Measurements from ENCODE around the gene CD83.

CD83 gene

DNA sequence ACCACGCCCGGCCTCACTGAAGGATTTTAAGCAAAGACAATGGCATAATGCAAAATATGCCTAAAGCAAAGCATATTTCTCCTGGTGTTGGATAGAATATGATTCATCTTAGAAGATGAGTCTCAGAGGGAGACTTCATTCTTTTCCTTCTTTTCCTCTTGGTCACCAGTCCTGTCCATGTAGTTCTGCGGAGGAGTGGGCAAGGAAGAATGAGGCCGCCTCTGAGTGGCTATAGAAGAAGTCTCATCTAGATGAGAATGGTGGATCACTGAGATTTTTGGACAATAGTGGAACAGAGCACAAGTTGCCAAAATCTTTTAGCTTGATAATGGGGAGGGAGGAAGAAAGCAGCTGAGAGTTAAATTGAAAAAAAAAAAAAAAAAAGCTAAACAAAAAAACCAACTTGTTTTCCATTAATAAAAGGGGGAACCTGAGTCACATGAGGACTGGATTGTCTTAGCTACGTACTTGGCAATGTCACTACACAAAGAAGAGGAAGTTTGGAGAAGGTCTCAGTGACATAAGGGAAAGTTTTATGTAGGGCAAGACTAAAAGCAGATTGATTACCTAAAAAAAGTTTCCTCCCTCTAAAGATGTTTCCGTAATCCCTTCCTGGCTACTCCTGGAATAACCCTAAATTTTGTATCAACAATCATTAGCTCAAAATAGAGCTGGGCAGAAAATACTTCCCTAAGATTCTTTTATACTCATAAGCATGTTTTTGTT, 6.0 kb downstream of the CD83 start:
- no peak for DNase-seq (ENCODE audit: low spot score)

DNA sequence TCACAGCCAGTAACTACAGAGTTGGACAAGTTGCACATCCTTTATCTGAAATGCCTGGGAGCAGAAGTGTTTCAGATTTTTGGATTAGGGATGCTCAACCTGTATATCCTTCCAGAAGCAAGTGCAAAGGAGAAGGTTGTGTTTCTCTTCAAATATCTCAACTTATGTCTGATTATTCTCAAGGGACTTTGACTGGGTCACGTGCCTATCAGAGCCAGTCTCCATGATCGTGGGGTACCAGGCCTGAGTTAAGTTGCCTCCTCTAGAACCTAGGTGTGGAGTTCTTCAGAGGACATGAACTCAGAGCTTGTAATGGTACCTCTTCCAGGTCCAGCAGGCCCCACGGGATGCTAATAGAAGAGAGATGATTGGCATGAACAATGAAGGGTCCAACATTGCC, 7.8 kb downstream of the CD83 start:
- DNase-seq (ENCODE audit: low spot score) = no peak

- DNase-seq (ENCODE audit: low spot score) = no peak
Observed at GRCh38 chr6:14126191-14126590, 8.6 kb downstream of the CD83 start.

- no peak for DNase-seq (ENCODE audit: low spot score)
Observed at GRCh38 chr6:14127611-14128010, 10.0 kb downstream of the CD83 start.

GRCh38 chr6:14128012-14128411, 10.4 kb downstream of the CD83 start:
- DNase-seq (ENCODE audit: low spot score) = no peak

GRCh38 chr6:14128746-14129145, 11.2 kb downstream of the CD83 start:
- no peak for DNase-seq (ENCODE audit: low spot score)

DNA sequence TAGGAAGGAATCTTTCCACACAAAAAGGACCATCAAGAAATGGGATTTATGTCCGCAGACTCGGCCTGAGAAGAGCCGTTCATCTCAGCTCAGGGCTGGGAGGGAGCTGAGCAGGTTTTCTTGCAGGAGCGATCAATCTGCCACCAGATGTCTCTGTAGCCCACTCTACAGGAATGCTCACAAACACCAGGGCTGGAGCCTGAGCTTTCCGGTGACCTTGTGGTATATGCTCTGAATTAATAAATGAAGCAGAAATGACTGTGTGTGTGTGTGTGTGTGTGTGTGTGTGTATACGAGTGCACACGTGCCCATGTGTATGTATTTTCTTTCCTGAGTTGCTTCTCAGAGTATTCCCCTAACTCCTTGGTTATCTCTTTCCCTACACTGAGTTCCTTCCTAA, 12.0 kb downstream of the CD83 start:
- peak; percentile 55 for DNase-seq (ENCODE audit: low spot score)

DNA sequence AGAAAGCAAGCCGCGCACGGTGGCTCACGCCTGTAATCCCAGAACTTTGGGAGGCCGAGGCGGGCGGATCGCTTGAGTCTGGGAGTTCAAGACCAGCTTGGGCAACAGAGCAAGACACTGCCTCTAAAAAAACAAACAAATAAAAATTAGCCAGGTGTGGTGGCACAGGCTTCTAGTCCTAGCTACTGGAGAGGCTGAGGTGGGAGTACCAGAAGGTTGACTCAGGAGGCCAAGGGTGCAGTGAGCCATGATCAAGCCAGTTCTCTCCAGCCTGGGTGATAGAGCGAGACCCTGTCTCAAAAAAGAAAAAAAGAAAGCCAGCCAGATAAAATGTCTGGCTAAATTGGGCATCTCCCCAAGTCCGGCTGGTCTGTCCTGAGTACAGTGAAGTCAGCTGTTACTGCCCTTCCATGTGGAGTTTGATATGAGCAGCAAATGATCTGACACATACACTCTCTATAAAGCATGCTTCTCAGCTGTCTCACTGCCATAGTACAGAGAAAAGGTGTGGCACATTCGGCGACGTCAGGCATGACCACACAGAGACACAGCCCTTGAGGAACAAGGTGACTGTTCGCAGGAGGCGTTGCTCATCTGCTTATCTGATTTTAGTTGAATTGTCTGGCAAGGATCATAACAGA, 13.0 kb downstream of the CD83 start:
- DNase-seq (ENCODE audit: low spot score) = no peak

- no peak for DNase-seq (ENCODE audit: low spot score)
Observed at GRCh38 chr6:14131579-14131978, 14.0 kb downstream of the CD83 start.

GRCh38 chr6:14132244-14132920, 14.8 kb downstream of the CD83 start:
- no peak for DNase-seq (ENCODE audit: low spot score)

- no peak for DNase-seq (ENCODE audit: low spot score)
Observed at GRCh38 chr6:14132921-14133275, 15.3 kb downstream of the CD83 start.

- DNase-seq (ENCODE audit: low spot score) = no peak
Observed at GRCh38 chr6:14134211-14134910, 16.8 kb downstream of the CD83 start.

DNA sequence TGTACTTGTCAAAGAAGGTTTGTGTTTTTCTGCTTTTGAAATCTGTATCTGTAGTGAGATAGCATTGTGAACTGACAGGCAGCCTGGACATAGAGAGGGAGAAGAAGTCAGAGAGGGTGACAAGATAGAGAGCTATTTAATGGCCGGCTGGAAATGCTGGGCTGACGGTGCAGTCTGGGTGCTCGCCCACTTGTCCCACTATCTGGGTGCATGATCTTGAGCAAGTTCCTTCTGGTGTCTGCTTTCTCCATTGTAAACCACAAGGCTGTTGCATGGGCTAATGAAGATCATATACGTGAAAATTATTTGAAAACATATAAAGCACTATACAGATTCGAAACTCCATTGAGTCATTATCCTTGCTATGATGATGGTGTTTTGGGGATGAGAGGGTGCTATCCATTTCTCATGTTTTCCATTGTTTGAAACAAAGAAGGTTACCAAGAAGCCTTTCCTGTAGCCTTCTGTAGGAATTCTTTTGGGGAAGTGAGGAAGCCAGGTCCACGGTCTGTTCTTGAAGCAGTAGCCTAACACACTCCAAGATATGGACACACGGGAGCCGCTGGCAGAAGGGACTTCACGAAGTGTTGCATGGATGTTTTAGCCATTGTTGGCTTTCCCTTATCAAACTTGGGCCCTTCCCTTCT, 18.4 kb downstream of the CD83 start:
- DNase-seq (ENCODE audit: low spot score) = no peak

GRCh38 chr6:14138701-14139215, 21.2 kb downstream of the CD83 start:
- no peak for DNase-seq (ENCODE audit: low spot score)

GRCh38 chr6:14141351-14142062, 23.9 kb downstream of the CD83 start:
- DNase-seq (ENCODE audit: low spot score) = peak; percentile 70

DNA sequence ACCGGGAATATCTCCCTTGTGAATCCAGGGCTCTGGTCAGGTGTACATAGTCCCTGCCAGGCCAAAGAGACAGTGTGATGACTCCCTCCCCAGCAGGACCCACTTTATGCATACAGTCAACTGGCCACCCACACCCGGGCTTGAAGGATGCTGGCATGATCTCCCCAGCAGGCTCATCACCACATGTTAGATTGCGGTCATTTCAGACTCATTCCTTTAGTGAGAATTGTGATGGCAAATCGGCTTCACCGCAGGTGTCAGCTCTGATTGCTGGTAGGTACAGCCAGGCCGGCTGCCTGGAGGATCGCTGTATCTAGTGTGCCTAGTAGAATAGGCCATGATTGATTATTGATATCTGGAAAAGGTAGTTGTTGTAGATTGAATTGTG, 24.5 kb downstream of the CD83 start:
- DNase-seq (ENCODE audit: low spot score) = no peak

DNA sequence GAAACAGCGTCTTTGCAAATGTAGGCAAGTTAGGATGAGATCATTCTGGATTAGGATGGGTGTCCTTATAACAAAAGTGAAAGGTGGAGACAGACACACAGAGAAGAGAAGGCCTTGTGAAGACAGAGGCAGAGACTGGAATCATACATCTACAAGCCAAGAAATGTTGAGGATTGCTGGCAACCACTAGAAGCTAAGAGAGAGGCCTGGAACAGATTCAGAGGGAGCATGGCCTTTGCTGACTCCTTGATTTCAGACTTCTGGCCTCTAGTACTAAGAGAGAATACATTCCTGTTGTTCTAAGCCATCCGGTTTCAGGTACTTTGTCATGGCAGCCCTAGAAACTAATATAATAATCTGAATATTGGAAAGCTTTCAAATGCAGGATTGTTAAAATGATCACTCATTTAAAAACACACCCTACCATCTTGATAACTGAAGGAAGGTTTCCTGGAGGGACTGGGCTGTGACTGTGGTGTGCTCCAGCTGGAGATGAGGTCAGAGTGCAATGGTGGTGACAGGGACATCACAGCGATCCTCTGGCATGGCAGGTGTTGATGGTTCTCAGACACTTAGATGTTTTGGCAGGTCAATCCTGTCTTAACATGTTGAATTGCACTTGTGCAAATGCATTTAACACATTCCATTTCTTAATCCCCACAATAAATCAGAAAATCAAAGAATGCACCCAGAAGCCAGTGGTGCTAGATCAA, 25.1 kb downstream of the CD83 start:
- DNase-seq (ENCODE audit: low spot score) = no peak

DNA sequence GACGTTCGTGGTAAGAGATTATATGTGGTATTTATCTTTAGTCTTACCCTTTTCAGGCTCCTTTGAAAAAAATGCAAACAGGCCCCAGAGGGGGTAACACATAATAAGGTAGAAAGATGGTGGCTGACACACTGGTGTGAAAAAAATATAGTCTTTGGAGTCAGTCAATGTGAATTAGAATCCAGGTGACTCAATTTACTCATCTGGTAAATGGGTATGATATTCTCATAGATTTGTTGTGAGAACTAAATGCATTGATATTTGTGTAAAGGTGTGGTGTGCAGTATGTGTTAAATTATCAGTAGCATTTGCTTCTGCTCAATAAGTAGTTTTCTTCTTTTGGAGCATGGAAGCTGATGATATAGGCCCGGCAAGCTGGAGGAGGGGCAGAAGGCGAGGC, 25.7 kb downstream of the CD83 start:
- DNase-seq (ENCODE audit: low spot score) = no peak

GRCh38 chr6:14144678-14145113, 27.1 kb downstream of the CD83 start:
- peak; percentile 87 for DNase-seq (ENCODE audit: low spot score)

GRCh38 chr6:14146506-14147096, 29.0 kb downstream of the CD83 start:
- DNase-seq (ENCODE audit: low spot score) = no peak
